GM19438 (cell line): ENCODE measurements around the gene SH3BP5.

Experiments used
- ATAC-seq: cut with Tn5 transposase; IDR thresholded peaks from one replicate; pipeline ENCODE4 v1.9.1; 2021; ENCODE audit warnings: low read depth; ENCODE audit not compliant: unreplicated experiment

Gene SH3BP5

DNA sequence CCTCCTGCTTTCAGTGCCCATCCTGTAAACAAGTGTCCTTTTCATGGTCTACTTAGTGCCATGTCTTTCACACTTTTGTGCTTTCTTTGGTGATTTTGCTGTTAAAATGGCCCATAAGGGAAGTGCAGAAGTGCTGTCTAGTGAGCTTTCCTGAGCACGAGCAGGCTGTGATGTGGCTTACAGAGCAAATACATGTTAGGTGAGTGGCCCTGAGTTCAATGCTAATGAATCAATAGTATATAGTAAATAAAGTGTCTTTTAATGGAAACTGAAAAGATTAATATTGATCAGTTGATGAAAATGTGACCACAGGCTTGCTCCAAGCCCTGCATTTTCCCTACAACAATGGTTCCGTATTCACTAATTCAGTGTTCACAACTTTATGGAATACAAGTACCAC lies 5.7 kb downstream of the SH3BP5 start:
- ATAC-seq: no peak

DNA sequence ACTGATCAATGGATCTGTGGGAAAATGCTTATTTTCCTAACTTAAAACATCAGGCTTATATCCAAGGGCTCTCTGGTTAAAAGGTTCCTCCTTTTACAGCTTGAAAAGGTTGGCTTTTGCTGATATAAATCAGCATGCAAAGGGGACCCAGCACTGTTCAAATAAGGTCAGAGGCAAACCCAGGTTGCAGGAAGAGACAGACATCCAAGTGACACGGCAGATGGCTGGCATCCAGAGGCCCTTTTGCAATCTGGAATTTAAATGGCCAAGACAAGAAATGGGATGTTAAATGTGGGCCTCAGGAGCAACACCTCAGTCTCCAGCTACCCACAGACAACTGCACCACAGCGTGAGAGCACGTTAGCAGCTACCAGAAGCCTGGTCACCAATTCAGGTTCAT lies 6.3 kb downstream of the SH3BP5 start:
- no peak for ATAC-seq

DNA sequence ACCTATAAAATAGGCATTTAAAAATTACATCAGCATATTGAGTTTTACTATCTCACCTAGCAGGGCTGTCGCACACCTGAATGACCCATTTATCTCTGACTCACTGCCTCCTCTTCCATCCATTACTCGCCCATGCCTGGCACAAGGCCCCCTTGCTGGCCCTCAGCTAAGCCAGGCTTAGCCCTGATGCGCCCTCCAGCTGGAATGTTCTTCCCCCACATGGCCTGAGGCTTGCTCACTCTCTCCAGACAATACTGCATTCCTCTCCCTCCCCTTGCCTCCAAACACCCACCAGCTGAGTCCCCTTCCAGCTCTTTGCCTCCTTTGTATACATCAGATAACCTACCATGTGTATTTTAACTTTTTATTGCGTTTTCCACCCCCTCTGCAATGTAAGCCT lies 7.2 kb downstream of the SH3BP5 start:
- ATAC-seq: no peak

DNA sequence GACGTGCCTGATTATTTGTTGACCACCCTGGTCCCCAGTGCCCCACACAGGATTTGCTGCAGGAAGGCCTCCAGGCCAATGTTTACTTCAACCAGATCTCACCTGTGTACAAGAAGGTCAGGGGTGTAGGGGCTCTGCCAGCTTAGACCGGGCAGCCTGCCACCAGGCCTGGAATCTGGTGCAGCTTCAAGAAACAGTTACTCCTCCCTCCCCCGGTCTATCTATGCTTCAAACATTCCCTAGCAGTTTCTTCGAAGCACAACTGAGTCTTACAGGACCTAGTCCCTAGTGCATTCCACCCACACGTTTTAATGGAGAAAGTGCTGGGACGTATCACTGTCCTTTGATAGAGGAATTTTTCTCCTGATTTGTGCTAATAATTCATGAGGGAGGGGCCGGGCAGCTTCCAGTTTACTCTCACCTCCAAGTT lies 8.0 kb downstream of the SH3BP5 start:
- ATAC-seq: no peak

DNA sequence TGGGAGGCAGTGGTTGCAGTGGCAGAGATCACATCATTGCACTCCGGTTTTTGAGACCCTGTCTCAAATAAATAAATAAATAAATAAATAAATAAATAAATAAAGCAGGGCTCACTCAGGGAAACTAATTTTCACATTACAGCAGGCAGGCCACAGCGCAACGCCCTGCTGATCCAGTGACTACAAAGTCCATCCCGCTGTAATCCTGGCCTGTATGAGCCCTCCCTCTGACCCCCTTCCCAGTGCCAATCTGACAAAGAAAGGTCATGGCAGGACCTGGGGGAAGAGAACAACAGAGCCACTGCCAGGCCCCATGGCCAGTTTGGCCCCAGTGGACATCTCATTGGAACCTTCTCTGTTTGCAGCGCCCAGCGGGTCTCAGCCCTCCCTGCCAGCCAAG lies 9.3 kb downstream of the SH3BP5 start:
- no peak for ATAC-seq

DNA sequence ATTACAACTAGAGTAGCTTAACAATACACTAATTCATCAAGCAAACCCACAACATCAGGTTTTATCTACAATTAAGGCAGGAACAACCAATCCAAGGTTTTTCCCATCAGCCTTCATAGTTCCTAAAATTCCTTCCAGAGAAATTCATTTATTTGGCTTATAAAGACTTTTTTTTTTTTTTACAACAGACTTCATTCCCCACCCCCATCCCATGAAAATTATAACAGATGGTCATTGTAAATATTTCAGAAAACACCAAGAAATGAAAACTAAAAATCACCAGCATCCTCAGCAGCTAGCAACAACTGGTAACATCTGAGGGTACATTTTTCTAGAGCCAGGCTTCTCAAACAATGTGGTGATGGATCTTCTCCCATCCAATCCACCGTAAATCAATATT lies 11.0 kb downstream of the SH3BP5 start:
- no peak for ATAC-seq

DNA sequence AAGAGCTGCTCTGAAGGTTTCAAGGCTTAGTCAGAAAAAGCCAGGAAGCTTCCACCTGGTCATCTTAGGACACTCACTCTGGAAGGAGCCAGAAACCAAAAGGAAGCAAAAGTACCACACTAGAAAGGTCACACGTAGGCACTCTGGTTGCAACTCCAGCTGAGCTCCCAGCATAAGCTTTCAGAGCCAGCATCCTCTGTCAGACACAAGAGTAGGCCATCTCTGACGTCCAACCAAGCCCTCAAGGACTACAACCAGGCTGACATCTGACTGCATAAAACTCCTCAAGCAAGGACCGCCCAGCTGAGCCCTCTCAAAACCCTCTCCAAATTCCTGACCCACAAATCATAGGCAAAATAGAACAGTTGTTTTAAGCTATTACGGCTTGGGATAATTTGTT lies 12.8 kb downstream of the SH3BP5 start:
- ATAC-seq: no peak

DNA sequence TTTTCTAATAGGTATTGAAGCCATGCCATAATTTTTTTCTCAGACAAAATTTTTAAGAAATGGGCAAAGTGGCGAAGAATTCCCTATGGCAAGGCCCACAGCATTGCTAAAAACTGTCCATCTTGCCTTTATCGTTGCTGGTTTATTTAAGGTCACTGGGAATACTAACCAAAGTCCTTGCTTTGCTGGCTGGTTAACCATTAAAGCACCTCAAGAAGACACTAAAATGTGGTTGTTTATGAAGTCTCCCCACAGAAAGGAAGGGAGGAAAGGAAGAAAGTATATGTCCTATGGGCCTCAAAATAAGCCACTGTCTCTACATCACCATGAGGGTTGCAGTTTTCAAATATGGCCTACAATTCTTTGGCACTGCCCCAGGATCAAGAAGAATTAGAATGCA lies 13.2 kb downstream of the SH3BP5 start:
- ATAC-seq: no peak

DNA sequence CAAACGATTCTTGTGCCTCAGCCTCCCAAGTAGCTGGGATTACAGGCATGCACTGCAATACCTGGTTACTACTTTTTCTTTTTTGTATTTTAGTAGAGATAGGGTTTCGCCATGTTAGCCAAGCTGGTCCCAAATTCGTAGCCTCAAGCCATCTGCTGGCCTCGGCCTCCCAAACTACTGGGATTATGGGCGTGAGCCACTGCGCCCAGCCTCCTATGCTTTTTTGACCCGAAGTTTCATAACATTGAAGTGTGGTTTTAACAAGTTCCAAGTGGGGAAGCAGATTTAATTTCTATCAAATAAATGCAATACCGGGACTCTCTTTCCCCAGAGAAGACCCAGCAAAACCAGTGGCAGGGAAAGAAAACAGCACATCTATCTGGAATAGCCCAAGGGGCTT lies 13.7 kb downstream of the SH3BP5 start:
- no peak for ATAC-seq

DNA sequence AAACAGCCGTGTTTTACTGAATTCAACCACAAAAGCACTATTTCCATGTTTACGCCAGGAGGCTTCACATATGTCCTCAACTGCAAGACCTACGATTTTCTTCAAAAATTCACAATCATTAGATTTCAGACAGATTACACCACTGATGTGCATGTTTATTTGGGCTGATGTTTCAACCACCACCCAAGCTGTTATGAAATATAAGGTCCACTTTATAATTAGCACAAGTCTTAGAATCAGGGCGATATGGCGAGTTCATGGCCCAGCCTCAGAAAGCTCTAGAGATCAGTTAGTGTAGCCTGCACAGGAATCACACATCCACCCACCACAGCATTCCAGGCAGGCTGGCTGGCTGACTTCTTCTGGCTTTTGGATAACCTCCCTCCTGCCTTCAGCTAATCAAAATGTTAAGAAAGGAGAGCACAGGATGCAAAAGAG lies 15.4 kb downstream of the SH3BP5 start:
- ATAC-seq: no peak

DNA sequence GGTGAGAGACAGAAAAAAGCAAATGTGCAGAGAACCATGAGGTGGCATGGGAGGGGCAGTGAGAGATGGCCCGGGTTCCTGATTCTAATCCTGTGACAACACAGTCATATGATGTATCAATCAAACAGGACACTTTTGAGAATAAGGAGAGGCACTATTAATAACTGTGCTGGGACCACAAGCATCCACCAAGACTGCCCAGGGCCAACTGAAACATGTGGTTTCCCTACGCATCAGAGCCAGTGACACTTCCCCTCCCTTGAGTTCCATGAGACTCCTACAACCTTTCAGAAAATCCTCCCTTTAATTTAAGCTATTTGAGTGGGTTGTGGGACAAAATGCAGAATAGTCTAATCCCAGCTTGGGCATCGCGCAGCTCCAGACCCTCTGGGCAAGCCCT lies 17.4 kb downstream of the SH3BP5 start:
- ATAC-seq: no peak

DNA sequence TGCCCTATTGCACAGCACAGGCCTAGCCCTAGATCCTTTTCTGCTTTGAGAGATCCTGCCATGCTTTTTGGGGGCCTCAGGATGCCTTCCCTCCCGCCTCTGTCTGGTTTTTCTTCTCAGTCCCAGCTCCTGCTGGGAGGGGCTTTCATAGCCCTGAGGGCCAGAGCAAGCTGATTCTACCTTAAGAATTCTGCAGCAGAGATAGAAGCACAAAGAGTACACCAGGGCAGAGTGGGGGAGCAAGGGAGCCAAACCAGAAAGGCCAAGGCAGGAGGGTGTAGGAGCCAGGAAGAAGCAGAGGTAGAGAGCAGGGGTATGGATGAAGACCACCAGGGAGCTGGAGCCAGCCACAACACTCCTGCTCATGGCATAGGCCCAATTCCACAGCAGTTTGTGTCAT lies 18.1 kb downstream of the SH3BP5 start:
- ATAC-seq: no peak

DNA sequence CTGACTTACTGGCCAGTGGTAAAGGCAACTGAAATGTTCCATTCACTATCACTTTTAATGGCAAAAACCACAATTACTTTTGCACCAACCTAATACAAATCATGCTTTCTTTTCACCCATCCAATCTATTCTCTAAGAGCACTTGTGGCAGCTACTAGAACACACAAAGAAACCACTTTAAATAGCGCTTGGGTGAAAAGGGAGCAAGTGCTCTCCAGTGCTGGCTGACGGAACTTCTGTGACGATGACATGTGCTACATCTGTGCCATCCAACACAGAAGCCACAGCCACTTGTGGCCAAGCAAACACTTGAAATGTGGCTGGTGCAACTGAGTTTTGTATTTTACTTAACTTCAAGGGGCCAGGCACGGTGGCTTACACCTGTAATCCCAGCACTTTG lies 18.9 kb downstream of the SH3BP5 start:
- ATAC-seq: no peak

DNA sequence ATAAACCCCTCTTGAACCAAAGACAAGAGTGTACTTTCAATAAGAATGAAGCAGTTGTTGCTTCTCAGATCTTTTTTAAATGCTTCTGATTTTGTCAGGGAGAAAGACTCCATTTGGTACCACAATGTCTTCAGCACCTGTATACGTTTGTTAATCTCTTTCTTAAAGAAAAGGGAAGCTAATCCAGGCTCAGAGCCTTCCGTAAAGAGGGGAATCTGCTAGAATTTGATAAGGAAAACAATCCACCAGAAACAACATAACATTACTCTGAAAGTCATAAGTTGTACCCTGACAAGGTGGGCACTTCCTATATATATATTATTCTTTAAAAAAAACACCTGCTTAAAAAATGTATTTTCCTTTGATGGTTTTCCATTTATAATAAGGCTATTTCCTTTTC lies 19.8 kb downstream of the SH3BP5 start:
- no peak for ATAC-seq

DNA sequence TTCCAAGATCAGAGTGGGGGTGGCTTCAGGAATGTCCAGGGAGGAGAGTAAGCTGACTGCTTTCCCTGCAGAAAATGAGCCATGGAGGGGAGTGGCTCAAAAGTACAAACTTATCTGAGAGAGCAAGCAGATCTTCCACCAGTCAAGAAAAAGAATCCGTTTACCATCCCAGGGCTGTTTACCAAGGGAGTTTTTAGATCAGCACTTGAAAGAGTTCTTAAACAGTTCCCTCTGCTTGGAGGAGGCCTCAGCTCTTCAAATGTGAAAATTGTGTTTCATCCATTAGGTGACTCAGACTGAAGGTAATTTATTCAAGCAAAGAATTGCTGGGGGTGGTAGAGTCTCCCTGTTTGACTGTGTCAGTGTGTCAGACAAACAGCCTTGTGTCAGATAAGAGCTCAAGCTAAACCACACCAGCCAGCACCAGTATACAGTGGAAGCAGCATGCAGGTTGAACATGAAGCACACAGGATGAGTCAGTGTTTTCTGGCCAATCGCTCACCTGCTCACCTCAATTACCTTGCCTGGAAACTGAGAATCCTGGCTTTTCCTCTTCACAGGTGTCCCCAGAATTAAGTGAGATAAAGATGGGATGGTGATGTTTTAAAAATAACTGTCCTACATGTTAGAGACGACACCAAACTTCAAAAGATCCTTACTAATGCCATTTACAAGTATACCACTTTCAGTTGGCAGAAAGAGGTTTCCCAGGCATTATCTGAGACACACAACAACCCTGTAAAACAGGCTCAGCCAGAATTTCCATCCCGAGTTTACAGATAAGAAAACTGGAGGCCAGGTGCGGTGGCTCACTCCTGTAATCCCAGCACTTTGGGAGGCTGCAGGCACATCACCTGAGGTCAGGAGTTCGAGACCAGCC lies 21.7 kb downstream of the SH3BP5 start:
- ATAC-seq: no peak

DNA sequence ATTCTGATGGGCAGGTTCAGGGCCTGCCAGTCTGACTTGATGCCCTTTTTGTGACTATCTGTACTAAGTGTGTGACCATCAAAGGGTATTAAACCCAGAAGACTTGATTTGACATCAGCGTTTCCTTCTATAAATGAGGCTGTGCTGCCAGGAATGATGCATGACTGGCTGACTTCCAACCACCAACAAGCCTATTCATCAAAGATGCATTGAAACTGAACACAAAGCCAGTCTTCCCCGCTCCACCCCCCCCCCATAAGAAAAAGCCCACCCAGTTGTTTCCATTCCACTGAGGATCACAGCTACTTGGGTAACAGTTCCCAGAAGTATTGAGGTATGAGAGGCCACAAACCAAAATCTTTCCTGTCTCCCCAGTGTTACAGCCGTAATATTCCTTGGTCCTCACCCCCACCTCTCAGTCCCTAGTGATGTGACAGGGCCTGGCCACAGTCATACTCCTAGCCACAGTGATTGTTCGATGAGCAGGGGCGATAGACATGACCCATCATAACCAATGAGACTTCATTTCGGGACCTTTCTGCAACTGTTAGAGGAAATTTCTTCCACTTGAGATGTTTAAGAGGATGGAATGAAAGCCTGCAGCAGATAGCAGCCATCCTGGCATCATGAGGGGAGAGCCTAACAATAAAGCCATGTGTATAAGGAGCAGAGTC lies 22.6 kb downstream of the SH3BP5 start:
- ATAC-seq: no peak

DNA sequence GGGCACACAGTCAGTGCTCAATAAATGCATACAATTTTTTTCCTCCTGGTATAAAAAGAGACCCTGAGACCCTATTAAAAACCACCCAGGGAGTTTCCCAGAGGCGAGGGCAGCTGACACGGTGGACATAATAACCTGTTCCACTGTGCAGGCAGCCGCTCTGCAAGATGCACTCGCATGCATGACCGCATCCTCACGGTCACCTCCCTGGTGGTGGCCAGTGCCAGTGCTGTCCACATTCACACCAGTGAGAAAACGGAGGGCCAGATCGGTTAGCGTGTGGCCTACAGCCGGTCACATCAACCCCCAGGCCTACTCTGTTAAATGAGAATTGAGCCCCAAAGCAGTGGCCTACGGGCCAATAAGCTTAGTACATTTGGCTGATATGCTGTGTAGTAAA lies 24.8 kb downstream of the SH3BP5 start:
- ATAC-seq: no peak

DNA sequence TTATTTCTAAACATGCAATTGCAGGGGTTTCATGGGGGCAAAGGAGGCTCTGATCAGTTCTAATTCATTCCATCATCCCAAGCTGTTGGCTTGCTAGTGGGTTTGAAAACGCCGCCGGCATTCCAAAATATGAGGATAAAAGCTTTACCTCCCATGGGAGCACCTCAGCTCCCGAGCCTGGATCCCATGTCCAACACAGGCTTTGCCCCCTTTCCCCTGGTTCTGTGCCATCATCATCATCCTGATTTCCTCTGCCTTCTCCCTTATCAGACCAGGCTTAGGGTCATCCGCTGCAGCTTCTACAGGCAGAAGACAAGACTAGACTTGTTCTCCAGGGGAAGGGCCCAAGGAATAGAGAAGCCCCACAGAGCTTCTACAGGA lies 25.4 kb downstream of the SH3BP5 start:
- ATAC-seq: no peak

DNA sequence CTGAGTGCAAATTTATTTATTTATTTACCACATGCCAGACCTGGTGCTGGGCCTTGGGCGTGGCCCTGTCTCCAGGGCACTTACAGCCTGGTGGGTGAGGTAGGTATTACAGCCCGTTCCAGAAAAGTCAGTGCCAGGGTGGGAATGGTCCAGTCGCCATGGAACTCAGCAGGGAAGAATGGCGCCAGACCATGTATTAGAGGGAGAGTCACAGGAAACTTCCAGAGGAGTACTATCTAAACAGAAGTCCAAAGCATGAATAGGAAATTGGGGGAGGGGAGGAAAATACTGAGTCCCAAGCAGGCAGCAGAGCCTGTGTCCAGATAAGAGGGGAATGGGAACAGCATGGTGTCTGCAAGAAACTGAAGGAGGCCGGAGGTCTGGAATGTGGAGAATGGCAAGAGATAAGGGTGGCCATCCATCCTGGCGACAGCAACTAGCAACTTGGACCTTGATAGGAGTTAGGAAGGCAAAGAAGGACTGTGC lies 27.0 kb downstream of the SH3BP5 start:
- no peak for ATAC-seq

DNA sequence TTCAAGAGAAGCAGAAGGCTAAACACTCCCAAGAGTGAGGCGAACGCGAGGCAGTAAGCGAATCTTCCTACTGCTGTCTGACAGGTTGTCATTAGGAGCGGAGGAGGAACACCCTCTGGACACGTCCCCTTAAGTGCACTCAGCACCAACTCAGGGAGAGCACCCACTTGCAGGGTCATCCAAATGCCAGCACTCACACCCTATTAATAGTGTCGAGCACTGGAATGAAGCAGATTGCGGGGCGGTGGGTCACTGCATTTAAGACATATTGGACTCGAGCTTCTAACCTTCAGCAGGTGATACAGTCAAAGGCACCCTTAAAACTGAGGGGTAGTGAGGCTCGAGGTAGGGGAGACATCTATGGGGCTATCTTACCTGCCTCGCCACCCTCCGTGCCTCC lies 28.7 kb downstream of the SH3BP5 start:
- no peak for ATAC-seq

DNA sequence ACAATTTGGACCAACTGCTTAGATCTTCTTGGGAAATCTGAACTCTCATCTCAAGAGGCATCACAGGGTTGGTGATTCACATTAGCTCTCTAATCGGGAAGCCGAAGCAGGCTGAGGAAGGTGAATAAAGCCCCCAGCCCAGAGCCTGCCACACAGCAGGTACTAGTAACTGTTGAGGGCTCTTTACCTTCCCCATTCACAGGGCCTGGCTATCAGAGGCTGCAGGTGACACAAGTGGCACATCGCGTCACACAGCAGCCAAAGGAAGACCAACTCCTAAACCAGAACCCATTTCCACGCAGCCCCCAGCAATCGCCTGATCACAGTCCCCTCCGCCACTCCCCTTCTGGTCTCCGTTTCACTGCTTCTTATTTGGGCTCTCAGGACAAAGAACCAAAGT lies 29.2 kb downstream of the SH3BP5 start:
- no peak for ATAC-seq

DNA sequence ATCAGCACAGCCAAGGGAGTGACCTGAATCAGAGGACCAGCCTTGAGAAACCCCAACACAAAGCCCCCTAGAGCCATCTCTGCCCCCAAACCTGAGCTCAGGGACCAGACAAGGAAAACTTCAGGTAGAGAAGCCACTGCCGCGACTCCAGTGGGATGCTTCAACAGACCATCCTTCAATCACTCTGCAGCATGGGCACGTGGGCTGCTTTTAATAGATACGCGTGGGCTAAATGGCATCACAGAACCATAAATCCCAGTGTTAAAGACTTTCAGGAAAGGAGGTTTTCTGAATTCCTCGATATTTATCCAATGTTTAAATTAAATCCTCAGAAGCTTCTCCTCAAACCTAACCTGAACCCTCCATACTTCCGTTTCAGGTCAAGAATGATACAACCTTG lies 30.6 kb downstream of the SH3BP5 start:
- no peak for ATAC-seq
